RPMI7951 (cell line): ENCODE measurements around the gene ECE2. TPM values are rescaled to one million over a fixed set of nuclear protein-coding genes. Genes with fewer than 3 reads are reported as not detected.
A peak's percentile ranks its signal among the peaks of the same experiment; 100 is the strongest.

ENCODE experiments used
- DNase-seq: peaks from one replicate; pipeline ENCODE4 v3.0.0-alpha.2; 2012; ENCODE audit warnings: low read depth
- total RNA-seq: library from RNA; depleted of rRNA; stranded (reverse); fragments of >200 nt; shearing (Covaris generic); gene quantifications from 2 replicates; pipeline ENCODE4 v1.2.3, GENCODE V29; 2014; rRNA removed

The ECE2 gene
- not detected in 2 replicates for total RNA-seq

- DNase-seq = no peak
Measured at GRCh38 chr3:184275961-184276910, at the start of gene ECE2. ECE2 (plus strand) TSS chr3:184276022; CDS start chr3:184276154, 132 bp downstream.

GRCh38 chr3:184227481-184227935 lies 48.3 kb upstream of the ECE2 start:
- peak; percentile 20 for DNase-seq

GRCh38 chr3:184228376-184229137 lies 47.3 kb upstream of the ECE2 start:
- DNase-seq = no peak

GRCh38 chr3:184229394-184230080 lies 46.3 kb upstream of the ECE2 start, which contains the start of gene VWA5B2:
VWA5B2 (plus strand) TSS chr3:184229585; CDS start chr3:184230529, 944 bp downstream.
- peak; percentile 59 for DNase-seq

- no peak for DNase-seq
Measured at GRCh38 chr3:184230081-184230602, 45.7 kb upstream of the ECE2 start.

GRCh38 chr3:184230603-184231528 lies 45.0 kb upstream of the ECE2 start:
- no peak for DNase-seq

GRCh38 chr3:184231671-184232070 lies 44.2 kb upstream of the ECE2 start:
- DNase-seq = no peak

- no peak for DNase-seq
Measured at GRCh38 chr3:184233127-184233843, 42.5 kb upstream of the ECE2 start.

- peak; percentile 83 for DNase-seq
Measured at GRCh38 chr3:184234224-184234623, 41.6 kb upstream of the ECE2 start.

GRCh38 chr3:184234671-184235380 lies 41.0 kb upstream of the ECE2 start:
- DNase-seq = no peak

- no peak for DNase-seq
Measured at GRCh38 chr3:184235381-184236032, 40.3 kb upstream of the ECE2 start.

GRCh38 chr3:184236033-184236410 lies 39.8 kb upstream of the ECE2 start:
- DNase-seq = no peak

- no peak for DNase-seq
Measured at GRCh38 chr3:184236636-184237035, 39.2 kb upstream of the ECE2 start.

GRCh38 chr3:184237211-184237610 lies 38.6 kb upstream of the ECE2 start:
- no peak for DNase-seq

GRCh38 chr3:184237807-184238206 lies 38.0 kb upstream of the ECE2 start:
- DNase-seq = no peak

- no peak for DNase-seq
Measured at GRCh38 chr3:184238246-184238818, 37.5 kb upstream of the ECE2 start.

GRCh38 chr3:184239221-184239620 lies 36.6 kb upstream of the ECE2 start:
- DNase-seq = no peak

GRCh38 chr3:184239708-184240107 lies 36.1 kb upstream of the ECE2 start:
- DNase-seq = no peak
